Stimulated activated CD4-positive, alpha-beta T cell treated with anti-CD3 and anti-CD28 coated beads, Interleukin-12 subunit alpha, Interleukin-12 subunit beta, amount 100 ng/mL, for 24 hours (primary cell): Measurements from ENCODE around the gene LBX2.
"Not testable (repeated sequence)": the region's sequence is repeated elsewhere in the genome, so short reads cannot be mapped to it uniquely, and the experiment has no call there.

Source experiments
- DNase-seq, 2 experiments: peaks; one replicate each; pipeline ENCODE4 v3.0.0-alpha.2; 2020; ENCODE audit warnings: low read depth in 2 of 2

Gene LBX2

GRCh38 chr2:74504591-74504990 is 5.2 kb upstream of the LBX2 start:
- no peak for DNase-seq

DNA sequence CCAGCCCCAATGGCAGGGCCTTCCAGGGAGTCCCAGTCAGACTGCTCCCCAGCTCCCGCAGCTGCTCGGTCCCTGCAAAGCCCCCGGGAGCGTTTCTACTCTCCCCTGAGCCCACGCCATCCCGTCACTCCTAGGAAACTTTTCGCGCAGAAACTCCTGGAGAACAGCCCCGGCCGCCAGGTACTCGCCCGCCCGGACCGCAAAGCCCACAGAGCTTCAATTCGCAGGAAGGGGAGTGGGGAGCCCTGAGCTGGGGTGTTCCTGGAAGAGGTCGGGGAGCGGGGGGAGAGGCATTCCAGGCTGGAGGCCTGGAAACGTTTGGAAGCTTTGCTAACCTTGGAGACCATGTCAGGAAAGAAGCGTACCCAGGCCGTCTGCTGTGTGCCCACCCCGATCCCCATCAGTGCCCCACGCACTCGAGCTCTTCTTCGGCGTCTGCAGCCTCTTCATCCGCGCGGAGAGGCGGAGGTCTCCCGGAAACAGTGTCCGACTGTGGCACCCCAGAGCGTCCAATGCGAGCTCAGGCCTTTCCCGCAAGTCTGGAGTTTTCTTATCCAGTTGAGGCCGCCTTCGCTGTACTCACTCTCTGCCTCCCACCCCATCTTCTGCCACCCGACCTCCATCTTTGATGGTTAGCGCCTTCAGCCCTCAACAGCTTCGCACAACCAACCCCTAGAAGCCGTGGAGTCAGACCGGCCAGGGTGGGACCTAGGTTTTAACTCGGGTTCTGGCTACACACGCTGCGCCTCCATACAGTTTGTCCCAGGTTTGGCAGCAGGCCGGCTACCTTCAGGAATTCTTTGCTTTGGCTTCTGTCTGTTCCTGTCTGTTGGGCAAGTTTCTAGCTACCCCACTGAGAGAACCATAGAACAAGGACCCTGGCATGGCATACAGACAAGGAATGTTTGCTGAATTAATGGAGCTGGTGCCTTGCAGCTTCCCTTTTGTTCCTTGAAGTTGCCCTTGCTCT is 4.4 kb upstream of the LBX2 start:
- no peak for DNase-seq

- DNase-seq = peak in 1 of 2 experiments; percentile 40
These were observed 3.5 kb upstream of the LBX2 start for GRCh38 chr2:74502720-74503505.

DNA sequence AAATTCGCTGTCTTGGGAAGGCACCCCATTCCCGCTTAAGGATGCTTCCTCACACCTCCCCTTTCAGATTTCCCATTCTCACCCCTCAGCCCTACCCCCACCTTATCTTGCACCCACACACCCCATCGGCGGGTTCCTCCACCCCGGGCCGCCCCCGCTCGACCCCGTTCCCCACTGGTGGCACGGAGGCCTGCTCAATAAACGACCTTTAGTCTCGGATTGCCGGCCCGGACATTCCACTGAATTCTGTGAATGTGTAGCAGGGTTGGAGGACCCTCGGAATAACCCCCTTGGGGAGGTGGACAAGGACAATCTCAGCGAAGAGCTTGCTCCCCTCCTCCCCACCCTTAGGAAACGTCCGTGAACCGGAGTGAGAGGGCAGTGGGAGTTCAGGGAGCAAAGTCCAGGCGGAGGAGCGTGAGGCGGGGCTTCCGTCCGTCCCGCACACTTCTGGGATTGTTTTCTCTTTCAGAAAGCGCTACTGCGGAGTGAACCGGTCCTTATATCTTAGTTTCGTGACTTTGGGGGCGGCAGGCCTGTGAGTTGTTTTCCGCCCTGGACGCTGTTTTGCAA is 2.8 kb upstream of the LBX2 start:
- no peak for DNase-seq

- no peak for DNase-seq
These were observed 2.1 kb upstream of the LBX2 start for GRCh38 chr2:74501335-74502071.

GRCh38 chr2:74500578-74500946 is 1.2 kb upstream of the LBX2 start:
- DNase-seq = no peak

GRCh38 chr2:74499940-74500577 is 656 bp upstream of the LBX2 start:
- no peak for DNase-seq

- DNase-seq = peak in 1 of 2 experiments; percentile 18
These were observed 720 bp downstream of the LBX2 start for GRCh38 chr2:74498500-74499266.

- peak in 1 of 2 experiments; percentile 16 for DNase-seq
These were observed 1.5 kb downstream of the LBX2 start for GRCh38 chr2:74497777-74498499.

- no peak for DNase-seq
These were observed 2.2 kb downstream of the LBX2 start for GRCh38 chr2:74496997-74497776.

DNA sequence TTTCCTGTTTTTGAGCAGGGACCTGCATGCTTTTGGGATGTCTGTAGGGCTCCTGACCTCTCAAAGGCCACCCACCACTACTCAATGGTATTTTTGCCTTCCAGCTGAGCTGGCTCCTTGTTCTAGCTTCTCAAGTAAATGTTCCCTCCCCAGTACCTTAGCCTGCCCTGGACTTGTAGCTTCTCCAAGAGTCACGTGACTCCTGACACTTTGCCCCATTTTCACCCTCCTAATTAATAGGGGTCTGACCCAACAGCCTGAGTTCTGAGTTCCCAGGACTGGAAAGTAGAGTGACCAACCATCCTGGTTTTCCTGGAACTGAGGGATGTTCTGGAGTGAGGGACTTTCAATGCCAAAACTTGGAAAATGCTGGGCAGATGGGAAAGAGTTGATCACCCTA is 4.0 kb downstream of the LBX2 start:
- DNase-seq = no peak

DNA sequence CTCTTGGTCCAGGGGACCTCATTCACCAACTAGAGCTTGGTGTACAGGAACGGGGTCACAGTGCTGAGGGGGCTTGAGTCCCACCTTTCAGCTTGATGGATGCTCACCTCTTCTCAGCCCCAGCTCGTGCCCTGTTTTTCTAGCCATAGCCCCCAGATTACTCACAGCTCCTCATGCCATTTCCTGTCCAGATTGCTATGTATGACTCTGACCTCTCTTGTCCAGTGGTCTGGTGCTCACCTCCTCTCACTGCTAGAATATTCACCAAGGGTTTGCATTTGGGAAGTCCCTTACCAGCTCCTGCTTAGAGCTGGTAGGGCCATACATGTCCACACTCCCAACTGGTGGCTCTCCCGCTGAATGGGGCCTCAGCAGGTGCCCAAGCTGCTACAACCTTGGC is 5.9 kb downstream of the LBX2 start:
- DNase-seq = no peak

DNA sequence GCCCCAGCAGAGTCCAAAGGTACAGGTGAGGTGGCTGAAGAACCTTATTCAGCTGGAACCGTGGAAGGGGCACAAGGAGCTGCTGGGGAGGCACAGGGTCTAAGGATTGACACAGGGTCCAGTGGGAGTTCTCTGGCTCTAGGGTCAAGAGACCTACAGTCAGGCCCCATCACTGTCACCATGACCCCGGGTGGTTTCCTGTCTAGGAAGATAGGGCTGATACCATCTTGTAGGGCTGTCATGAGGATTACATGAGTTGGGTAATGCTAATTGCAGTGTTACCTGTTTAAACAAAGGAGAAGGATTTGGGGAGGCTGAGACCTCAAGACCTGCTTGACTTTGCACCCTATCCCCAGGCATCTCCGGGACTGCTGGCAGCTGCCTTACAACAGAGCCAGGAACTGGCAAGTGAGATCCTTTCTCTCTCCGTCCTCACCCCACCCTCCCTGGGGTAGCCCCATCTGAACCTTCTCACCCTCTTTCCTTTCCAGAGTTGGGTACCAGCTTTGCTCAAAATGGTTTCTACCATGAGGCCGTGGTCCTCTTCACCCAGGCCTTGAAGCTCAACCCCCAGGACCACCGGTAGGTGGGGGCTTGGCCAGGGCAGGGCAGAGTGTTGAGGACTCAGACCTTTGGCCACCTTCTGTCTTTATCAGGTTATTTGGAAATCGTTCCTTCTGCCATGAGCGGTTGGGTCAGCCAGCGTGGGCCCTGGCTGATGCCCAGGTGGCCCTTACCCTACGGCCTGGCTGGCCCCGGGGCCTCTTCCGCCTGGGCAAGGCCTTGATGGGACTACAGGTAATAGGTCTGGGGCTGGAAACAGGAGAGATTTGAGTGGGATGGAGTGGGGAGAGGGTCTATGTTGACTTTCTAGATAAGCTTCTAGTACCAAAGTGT is 7.5 kb downstream of the LBX2 start:
- no peak for DNase-seq

DNA sequence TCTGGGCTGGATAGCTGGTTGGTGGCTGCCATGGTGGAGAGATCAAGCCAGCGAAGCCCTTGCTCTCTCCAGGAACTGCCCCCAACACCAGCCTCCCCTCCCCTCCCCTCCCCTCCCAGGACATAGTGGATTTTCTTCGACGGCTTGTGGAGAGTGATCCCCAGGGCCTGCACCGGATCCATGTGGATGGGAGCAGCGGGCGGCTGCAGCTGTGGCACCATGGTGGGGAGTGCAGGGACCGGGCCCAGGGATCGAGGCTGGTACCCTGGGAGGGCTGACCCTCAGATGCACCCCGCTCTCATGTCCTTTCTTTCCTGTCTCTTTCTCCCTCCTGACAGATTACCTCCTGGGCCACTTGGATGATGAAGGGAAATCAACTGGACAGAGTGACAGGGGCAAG is 9.5 kb downstream of the LBX2 start:
- no peak for DNase-seq

DNA sequence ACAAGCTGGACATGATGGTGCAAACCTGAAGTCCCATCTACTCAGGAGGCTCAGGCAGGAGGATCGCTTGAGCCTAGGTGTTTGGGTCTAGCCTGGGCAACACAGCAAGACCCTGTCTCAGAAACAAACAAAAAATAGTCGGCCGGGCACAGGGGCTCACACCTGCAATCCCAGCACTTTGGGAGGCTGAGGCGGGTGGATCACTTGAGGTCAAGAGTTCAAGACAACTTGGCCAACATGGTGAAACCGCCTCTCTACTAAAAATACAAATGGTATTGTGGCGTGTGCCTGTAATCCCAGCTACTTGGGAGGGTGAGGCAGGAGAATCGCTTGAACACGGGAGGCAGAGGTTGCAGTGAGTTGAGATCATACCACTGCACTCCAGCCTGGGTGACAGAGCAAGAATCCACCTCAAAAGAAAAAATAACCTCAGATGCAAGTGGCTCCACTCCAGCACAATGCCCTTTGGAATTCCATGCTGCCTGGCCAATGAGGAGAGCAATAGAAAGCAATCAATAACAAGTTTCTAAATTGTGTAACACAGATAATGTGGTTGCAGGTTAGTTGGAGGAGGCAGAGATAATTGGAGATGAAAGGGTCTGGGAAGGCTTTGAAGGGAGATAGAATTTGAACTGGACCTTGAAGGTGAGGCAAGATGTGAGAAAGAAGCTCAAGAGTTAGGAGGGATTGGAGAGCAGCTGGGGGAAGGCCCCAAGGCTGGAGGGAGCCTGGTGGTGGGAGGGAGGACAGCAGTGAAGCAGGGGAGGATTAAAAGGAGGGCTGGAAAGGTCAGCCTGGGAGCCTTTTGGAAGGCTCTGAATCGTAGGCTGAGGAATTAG is 10.5 kb downstream of the LBX2 start:
- DNase-seq = no peak

DNA sequence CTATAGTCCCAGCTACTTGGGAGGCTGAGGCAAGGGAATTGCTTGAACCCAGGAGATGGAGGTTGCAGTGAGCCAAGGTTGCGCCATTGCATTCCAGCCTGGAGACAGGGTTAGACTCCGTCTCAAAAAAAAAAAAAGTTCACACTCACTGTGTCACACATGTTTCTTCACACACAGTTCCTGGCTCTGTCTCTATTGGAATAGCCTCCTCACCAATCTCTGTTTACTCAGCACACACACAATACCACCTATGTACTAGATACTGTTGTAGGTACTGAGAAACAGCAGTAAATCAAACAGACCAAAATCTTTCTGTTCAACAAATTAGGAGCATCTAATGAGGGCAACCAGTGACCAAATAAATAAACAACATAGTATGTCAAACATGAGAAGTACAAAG is 13.3 kb downstream of the LBX2 start:
- DNase-seq = no peak

DNA sequence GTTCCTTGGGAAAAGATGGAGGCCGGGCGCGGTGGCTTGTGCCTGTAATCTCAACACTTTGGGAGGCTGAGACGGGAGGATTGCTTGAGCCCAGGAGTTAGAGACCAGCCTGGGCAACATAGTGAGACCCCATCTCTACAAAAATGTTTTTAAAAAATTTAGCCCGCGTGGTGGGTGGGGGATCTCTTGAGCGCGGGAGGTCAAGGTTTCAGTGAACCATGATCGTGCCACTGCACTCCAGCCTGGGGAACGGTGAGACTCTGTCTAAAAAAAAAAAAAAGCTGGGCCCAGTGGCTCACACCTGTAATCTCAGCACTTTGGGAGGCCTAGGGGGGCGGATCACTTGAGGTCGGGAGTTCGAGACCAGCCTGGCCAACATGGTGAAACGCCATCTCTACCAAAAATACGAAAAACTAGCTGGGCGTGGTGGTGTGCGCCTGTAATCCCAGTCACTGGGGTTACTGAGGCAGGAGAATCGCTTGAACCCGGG is 15.7 kb downstream of the LBX2 start:
- not testable (repeated sequence) for DNase-seq
